Mononuclear cell (primary cell): ENCODE measurements around the gene MAP2K3. TPM values are rescaled to one million over a fixed set of nuclear protein-coding genes. Genes with fewer than 3 reads are reported as not detected.
A peak's percentile ranks its signal among the peaks of the same experiment; 100 is the strongest.

Experiments
- H3K27me3 ChIP-seq: 2 replicates; pipeline ENCODE4 v1.6.0; 2011; ENCODE audit warnings: low read length, control low read depth; ENCODE audit not compliant: insufficient read depth
- H3K4me1 ChIP-seq: 2 replicates; pipeline ENCODE4 v1.5.1; 2011; ENCODE audit warnings: mild to moderate bottlenecking, low read length, control low read depth; ENCODE audit not compliant: insufficient read depth
- H3K4me3 ChIP-seq: 2 replicates; pipeline ENCODE4 v1.5.1; 2011; ENCODE audit warnings: mild to moderate bottlenecking, low read length, moderate library complexity
- H3K9me3 ChIP-seq: 2 replicates; pipeline ENCODE4 v1.5.1; 2011; ENCODE audit warnings: low read depth, mild to moderate bottlenecking, control low read depth, low read length
- total RNA-seq: library from RNA; depleted of rRNA; stranded (reverse); fragments of >200 nt; gene quantifications from one replicate; pipeline ENCODE4 v1.2.3, GENCODE V29; 2012

The MAP2K3 gene
- total RNA-seq, 1 donor, result 57.4 TPM

GRCh38 chr17:21285164-21286065 lies 904 bp downstream of the MAP2K3 start:
- Histone ChIP-seq H3K27me3 (no peaks in the 10 kb centered on the region), H3K9me3 (no peaks in the 10 kb centered on the region), H3K4me3 (peak overlapping the region; percentile 86), H3K4me1 (peaks cover 78% of the 10 kb centered on the region)

DNA sequence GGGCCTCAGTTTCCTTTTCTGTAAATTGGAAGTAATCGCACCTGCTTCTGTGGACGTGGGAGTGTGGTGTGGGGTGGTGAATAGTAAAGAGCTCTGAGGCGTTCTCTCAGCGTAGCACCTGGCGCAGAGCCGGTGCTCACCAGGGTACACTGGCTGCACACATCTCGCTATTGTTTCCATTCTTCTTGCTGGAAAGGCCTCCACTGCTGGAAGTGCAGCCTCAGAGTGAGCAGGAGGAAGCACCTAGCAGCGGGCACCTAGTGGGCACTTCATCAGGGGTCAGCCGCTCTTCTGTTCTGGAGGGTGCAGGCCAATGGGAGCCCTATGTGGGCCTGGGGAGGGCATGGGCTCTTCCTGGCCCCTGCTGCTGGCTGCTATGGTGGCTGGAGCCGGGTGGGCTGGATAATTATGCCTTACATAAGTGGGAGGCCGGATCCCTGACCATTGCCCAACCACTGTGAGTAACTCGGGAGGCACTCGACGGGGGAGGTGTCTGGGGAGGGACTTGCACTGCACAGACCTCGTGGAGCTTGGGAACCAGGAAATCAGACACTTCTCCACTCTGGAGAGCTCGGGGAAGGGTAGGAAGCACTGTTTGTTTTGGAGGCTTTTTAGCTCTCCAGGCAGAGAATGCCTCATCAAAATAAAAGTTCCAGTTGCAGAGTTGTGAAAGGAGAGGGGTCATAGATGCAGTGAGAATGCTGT lies 1.7 kb downstream of the MAP2K3 start:
- Histone ChIP-seq H3K27me3 (no peaks in the 10 kb centered on the region), H3K9me3 (no peaks in the 10 kb centered on the region), H3K4me1 (peaks cover 73% of the 10 kb centered on the region), H3K4me3 (peak overlapping the region; percentile 86)

DNA sequence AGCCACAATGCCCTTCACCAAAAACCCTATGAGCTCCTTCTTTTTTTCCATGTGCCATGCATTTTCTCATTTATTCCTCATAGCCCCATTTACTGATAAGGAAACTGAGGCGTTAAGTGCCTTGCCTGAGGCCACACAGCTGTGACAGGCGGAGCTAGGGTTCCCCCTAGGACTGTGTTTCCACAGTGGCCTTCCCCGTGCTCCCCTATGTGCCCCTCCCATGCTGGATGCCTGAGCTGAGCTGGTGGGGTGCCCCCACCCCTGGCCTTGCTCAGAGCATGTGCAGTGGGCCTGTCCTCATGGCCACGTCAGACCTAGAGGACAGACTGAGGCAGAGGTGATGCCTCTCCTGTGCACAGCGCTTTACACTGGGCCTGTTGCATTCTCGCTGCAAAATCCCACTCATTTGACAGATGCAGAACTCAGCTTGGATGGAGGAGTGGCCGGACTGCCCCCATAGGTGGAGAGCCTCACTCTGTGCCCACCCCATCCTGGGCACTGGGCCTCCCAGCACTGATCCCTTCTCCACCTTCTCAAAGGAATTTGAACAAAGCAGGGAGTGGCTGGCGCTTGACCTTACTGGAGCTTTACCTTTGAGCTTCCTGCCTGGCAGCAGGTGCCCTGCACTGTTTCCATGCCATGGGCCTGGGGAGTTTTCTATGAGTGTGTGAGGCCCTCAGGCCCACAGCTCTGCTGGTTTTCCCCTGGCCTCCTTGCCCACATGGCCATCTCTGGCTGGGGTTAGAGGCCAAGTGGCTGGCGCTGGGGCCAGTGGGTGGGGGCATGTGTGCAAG lies 2.6 kb downstream of the MAP2K3 start:
- Histone ChIP-seq H3K27me3 (no peaks in the 10 kb centered on the region), H3K4me1 (peaks cover 69% of the 10 kb centered on the region), H3K4me3 (peak overlapping the region; percentile 86)

DNA sequence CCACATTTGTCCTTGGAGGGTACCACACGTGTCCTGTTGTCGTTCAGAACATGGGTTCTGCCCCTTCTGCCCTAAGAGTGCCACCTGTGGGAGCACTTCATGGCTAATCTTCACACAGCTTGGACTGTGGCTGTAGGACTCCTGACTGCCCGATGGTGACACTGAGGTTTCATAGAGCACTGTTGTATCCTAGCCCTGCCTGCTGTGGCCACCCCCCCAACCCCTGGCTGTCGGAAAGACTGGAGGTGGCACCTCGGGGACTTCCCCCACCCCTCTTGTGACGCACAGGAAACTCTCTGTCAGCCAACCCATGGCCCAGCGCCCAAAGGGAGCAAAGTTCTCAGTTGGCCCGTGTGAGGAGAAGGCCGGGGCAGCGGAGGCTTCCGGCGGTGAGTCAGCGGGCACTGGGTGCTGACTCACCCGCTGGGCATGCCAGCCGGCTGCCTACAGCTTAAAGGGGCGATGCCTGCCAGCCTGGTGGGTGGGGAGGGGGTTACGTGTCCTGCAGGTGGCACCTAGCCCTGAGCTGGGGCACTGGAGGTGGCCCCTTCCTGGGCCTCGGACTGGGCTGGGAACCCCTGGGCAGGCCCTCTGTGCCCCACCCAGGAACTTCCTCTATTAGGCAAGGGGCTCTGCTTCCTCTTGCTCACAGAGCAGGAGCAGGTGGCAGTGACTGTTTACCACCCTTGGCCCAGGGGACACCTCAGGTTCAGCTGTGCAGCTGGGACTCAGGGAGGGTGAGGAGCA lies 3.4 kb downstream of the MAP2K3 start:
- H3K9me3 ChIP-seq, result no peaks in the 10 kb centered on the region
- peaks cover 63% of the 10 kb centered on the region for H3K4me1 ChIP-seq
- H3K27me3 ChIP-seq, result no peaks in the 10 kb centered on the region
- peak overlapping the region; percentile 86 for H3K4me3 ChIP-seq

More for the DNA sequence above, 2.6 kb downstream of the MAP2K3 start:
- H3K9me3 ChIP-seq, result no peaks in the 10 kb centered on the region

DNA sequence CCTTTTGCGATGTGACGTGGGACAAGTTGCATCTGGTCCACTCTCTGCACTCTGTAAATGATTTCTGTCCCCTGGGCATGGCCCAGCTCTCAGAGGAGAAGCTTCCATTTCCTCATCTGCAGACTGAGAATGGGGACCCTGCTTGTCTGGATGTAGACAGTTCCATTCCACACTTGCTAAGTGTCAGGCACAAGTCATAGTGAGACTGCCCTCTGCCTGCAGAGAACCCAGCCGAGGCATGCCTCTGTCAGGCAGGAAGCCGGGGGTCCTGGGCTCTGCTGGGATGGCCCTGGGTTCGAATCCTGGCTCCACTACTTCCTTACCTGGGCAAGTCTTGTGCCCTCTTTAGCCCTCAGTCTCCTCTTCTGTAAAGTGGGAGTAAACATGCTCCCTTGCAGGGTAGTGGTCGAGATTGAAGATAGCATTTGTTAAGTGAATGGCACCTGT lies 4.1 kb downstream of the MAP2K3 start:
- no peaks in the 10 kb centered on the region for H3K9me3 ChIP-seq
- no peaks in the 10 kb centered on the region for H3K27me3 ChIP-seq
- peak overlapping the region; percentile 30 for H3K4me3 ChIP-seq
- H3K4me1 ChIP-seq, result peaks cover 61% of the 10 kb centered on the region

DNA sequence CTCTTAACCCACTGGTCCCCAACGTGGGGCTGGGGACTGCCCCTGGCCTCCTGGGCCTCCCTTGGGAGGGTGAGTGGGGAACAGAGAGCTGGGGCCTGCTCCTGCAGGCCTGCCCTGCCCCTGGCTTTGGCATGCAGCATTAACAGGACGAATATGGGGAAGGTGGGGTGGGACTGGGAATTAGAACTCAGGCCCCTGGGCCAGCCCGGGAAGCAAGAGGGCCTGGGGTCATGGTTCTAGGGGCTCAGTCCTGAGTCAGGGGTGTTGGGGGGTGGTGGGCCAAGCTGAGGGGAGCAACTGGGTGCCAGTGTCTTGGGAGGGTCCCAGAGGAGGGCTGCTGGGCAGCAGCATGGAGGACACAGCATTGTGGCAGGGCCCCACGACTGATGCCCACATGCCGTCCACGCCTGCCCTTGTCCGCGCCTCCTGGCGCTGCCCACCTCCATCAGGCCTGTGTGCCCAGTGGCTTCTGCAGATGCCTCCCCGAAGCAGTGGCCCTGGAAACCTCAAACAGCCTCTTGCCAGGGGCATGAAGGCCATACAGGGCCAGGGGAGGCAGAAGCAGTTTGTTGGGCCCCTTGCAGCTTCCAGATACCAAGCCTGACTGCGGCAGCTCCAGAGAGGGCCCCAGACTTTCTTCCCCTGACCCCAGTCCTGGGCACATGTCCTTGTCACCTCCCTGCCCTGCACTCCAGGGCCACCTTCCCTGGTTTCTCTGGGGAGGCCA lies 4.8 kb downstream of the MAP2K3 start:
- no peaks in the 10 kb centered on the region for H3K9me3 ChIP-seq
- H3K27me3 ChIP-seq, result no peaks in the 10 kb centered on the region
- H3K4me3 ChIP-seq, result no peak overlapping the region
- H3K4me1 ChIP-seq, result peaks cover 55% of the 10 kb centered on the region

GRCh38 chr17:21289902-21290571 lies 5.5 kb downstream of the MAP2K3 start:
- Histone ChIP-seq H3K4me3 (no peak overlapping the region), H3K4me1 (peaks cover 55% of the 10 kb centered on the region), H3K9me3 (no peaks in the 10 kb centered on the region), H3K27me3 (no peaks in the 10 kb centered on the region)

DNA sequence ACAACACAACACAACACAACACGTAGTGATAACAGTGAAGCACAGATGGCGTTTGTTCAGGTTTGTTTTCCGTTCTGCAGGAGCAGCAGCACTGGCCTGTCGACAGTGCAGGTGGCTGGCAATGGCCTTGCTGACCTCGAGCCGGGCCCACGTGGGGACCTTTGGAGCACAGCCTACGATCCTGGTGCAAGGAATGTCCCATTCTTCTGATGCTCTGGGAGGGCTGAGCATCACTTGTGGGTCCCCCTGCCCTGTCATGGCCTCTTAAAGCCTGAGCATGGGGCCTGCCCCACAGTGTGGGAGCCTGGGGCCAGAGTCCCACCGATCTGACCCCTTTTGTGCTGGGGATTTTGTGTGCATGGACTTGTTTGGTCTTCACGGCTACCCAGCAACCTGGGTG lies 6.8 kb downstream of the MAP2K3 start:
- Histone ChIP-seq H3K4me1 (peaks cover 52% of the 10 kb centered on the region), H3K9me3 (no peaks in the 10 kb centered on the region), H3K27me3 (no peaks in the 10 kb centered on the region), H3K4me3 (no peak overlapping the region)

- Histone ChIP-seq H3K9me3 (no peaks in the 10 kb centered on the region), H3K4me1 (peaks cover 47% of the 10 kb centered on the region), H3K27me3 (no peaks in the 10 kb centered on the region)
Measured at GRCh38 chr17:21291862-21292261, 7.4 kb downstream of the MAP2K3 start.

DNA sequence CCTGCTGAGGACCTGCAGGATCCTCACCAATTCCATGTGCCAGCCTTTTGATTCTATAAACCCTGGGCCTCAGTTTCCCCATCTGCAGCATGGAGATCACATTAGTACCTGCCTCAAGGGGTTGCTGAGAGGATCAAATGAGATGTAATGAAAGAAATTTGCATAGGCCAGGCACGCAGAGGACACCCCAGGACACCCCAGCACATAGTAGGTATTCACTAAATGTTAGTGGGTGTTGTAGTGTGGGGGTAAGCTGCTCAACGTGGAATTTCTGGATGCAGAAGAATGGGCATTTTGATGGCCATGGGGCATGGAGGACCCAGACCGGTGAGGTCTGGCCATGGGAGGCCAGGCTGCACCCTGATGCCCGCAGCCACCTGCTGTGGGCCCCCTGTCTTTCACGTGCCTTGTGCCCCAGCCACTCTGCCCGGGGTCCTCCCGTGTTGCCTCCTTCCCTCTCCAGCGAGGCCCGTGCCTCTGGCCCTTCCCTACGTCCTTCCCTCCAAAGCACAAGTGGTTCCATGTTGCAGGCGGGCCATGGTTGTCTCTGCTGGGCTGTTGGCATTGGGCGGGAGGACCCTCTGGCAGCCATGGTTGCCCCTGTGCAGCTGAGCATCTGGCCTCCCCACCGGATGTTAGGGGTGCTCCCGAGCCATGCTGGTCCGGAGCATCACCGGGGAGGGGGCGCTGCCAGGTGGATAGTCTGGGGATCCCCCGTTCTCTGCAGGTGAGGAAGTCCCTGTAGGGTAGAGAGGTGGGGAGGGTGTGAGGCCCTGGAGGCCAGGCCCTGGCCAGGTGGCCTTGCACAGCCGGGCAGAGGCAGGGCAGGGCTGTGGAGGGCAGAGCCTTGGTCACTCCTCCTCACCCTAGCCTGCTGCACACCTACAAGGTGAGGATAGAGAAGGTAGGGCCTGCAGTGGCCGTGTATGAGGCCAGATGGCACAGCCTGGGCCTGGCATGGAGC lies 8.6 kb downstream of the MAP2K3 start:
- no peaks in the 10 kb centered on the region for H3K27me3 ChIP-seq
- no peak overlapping the region for H3K4me3 ChIP-seq
- H3K4me1 ChIP-seq, result peaks cover 36% of the 10 kb centered on the region
- H3K9me3 ChIP-seq, result no peaks in the 10 kb centered on the region

More at GRCh38 chr17:21291862-21292261, 7.4 kb downstream of the MAP2K3 start:
- H3K4me3 ChIP-seq, result no peak overlapping the region

DNA sequence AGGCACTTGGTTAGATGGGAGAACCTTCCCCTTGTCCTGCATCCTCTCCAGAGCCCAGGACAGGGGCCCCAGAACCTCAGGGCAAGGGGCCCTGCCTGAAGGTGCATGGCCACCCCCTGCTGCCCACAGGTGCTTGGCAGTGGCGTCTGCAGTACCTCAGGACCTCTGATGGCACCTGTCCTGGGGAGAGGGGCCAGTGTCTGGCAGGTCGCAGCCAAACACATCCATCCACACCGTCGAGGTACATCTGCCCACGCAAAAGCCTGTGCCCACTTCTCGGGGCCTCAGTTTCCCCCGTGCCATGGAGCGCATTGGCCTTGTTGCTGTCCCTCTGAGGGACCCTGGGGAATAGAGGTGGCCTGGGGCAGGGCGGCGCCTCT lies 9.3 kb downstream of the MAP2K3 start:
- no peaks in the 10 kb centered on the region for H3K9me3 ChIP-seq
- no peak overlapping the region for H3K4me3 ChIP-seq
- H3K27me3 ChIP-seq, result no peaks in the 10 kb centered on the region
- peaks cover 30% of the 10 kb centered on the region for H3K4me1 ChIP-seq

DNA sequence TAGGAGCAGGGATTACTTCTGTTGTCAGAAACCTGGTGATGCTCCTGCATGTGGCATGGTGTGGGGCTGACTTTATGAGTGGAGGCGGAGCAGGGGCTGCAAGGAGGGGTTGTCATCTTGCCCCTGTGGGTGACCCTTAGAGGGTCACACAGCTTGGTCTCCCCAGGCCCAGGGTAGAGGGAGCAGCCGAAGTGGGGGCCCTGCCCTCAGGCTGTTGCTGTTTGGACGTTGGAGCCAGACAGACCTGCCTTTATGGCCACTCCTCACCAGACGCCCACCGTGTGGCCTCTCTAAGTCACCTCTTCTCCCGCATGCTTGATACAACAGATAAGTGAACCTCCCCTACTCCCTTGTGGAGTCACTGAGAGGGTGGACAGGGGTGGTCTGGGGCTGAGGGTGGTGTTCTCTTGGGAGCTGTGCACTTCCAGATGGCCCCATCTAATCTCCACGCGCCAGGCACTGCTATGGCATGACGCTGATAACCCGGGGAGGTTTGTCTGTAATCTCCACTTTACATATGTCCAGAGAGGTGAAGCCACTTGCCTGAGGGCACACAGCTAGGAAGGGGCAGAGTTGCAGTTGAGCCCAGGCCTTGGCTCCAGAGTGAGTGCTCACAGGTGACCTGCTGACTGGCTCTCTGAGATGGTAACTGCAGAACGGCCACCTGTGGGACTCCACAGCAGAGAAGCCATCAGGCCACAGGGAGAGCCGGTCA lies 10.0 kb downstream of the MAP2K3 start:
- Histone ChIP-seq H3K4me1 (peaks cover 23% of the 10 kb centered on the region), H3K9me3 (no peaks in the 10 kb centered on the region), H3K4me3 (no peak overlapping the region)

More for the DNA sequence above, 10.0 kb downstream of the MAP2K3 start:
- H3K27me3 ChIP-seq, result no peaks in the 10 kb centered on the region
